Pulmonary artery endothelial cell (primary cell): ENCODE results near the gene FAM120C. TPM values are rescaled to one million over a fixed set of nuclear protein-coding genes. Genes with fewer than 3 reads are reported as not detected.

Experiments
- DNase-seq: peaks from one replicate; pipeline ENCODE4 v3.0.0-alpha.2; 2011; ENCODE audit warnings: low read depth, low spot score
- total RNA-seq: library from RNA; depleted of rRNA; stranded (reverse); fragments of >200 nt; gene quantifications from 2 replicates; pipeline ENCODE4 v1.2.3, GENCODE V29; 2014

FAM120C gene
- total RNA-seq, 1 donor from 2014 or later, result 3.2 TPM

- no peak for DNase-seq
Observed at GRCh38 chrX:54171091-54171490, 12.0 kb downstream of the FAM120C start.

- no peak for DNase-seq
Observed at GRCh38 chrX:54166915-54167314, 16.1 kb downstream of the FAM120C start.

GRCh38 chrX:54157561-54157960 lies 25.5 kb downstream of the FAM120C start:
- no peak for DNase-seq

GRCh38 chrX:54134269-54134668 lies 48.8 kb downstream of the FAM120C start:
- DNase-seq, result no peak

GRCh38 chrX:54116391-54116790 lies 66.7 kb downstream of the FAM120C start:
- no peak for DNase-seq

- DNase-seq, result no peak
Observed at GRCh38 chrX:54093571-54093970, 89.5 kb downstream of the FAM120C start.

- DNase-seq, result no peak
Observed at GRCh38 chrX:54093159-54093558, 89.9 kb downstream of the FAM120C start.

GRCh38 chrX:54090880-54091279 lies 92.2 kb downstream of the FAM120C start:
- DNase-seq, result no peak

GRCh38 chrX:54089191-54089590 lies 93.9 kb downstream of the FAM120C start:
- DNase-seq, result no peak

- no peak for DNase-seq
Observed at GRCh38 chrX:54087661-54088060, 95.4 kb downstream of the FAM120C start.

- DNase-seq, result no peak
Observed at GRCh38 chrX:54085666-54086065, 97.4 kb downstream of the FAM120C start.

GRCh38 chrX:54076903-54077302 lies 106.2 kb downstream of the FAM120C start:
- DNase-seq, result no peak

GRCh38 chrX:54074826-54075225 lies 108.2 kb downstream of the FAM120C start:
- DNase-seq, result no peak

GRCh38 chrX:54067766-54068165 lies 115.3 kb downstream of the FAM120C start:
- no peak for DNase-seq

- DNase-seq, result no peak
Observed at GRCh38 chrX:54066841-54067240, 116.2 kb downstream of the FAM120C start.

GRCh38 chrX:54064564-54064963 lies 118.5 kb downstream of the FAM120C start:
- DNase-seq, result no peak

GRCh38 chrX:54063361-54063760 lies 119.7 kb downstream of the FAM120C start:
- no peak for DNase-seq

GRCh38 chrX:54049801-54050200 lies 133.3 kb downstream of the FAM120C start:
- DNase-seq, result no peak

GRCh38 chrX:54048412-54048811 lies 134.6 kb downstream of the FAM120C start:
- DNase-seq, result no peak

GRCh38 chrX:54045563-54046228 lies 137.4 kb downstream of the FAM120C start:
- no peak for DNase-seq

GRCh38 chrX:54044877-54045338 lies 138.1 kb downstream of the FAM120C start:
- no peak for DNase-seq

- DNase-seq, result peak; percentile 74
Observed at GRCh38 chrX:54044126-54044876, 138.8 kb downstream of the FAM120C start, which contains the start of gene PHF8. TSS of gene PHF8 (minus strand) at chrX:54044473. CDS start at chrX:54042728, 1,745 bp downstream.
